Stimulated activated CD4-positive, alpha-beta T cell treated with anti-CD3 and anti-CD28 coated beads, Interleukin-4, amount 100 ng/mL, for 24 hours (primary cell): Measurements from ENCODE around the gene ABCF3.

Experiments
- DNase-seq: peaks from one replicate; pipeline ENCODE4 v3.0.0-alpha.2; 2020

Gene ABCF3

GRCh38 chr3:184234224-184234623 lies 48.2 kb downstream of the ABCF3 start:
- DNase-seq = no peak

GRCh38 chr3:184234671-184235380 lies 48.8 kb downstream of the ABCF3 start:
- DNase-seq = no peak

GRCh38 chr3:184235381-184236032 lies 49.5 kb downstream of the ABCF3 start:
- no peak for DNase-seq

- no peak for DNase-seq
Measured at GRCh38 chr3:184236033-184236410, 50.0 kb downstream of the ABCF3 start.

- no peak for DNase-seq
Measured at GRCh38 chr3:184236636-184237035, 50.6 kb downstream of the ABCF3 start.

- no peak for DNase-seq
Measured at GRCh38 chr3:184237211-184237610, 51.2 kb downstream of the ABCF3 start.

GRCh38 chr3:184237807-184238206 lies 51.8 kb downstream of the ABCF3 start:
- no peak for DNase-seq

- no peak for DNase-seq
Measured at GRCh38 chr3:184238246-184238818, 52.3 kb downstream of the ABCF3 start.

- no peak for DNase-seq
Measured at GRCh38 chr3:184239221-184239620, 53.2 kb downstream of the ABCF3 start.

GRCh38 chr3:184239708-184240107 lies 53.7 kb downstream of the ABCF3 start:
- DNase-seq = no peak

- no peak for DNase-seq
Measured at GRCh38 chr3:184240384-184241140, 54.6 kb downstream of the ABCF3 start.

- no peak for DNase-seq
Measured at GRCh38 chr3:184241141-184241446, 55.1 kb downstream of the ABCF3 start.

GRCh38 chr3:184241447-184242296 lies 55.7 kb downstream of the ABCF3 start:
- no peak for DNase-seq

- no peak for DNase-seq
Measured at GRCh38 chr3:184242297-184242685, 56.3 kb downstream of the ABCF3 start.
